Suppressor macrophage treated with lipopolysaccharide for 4 hours (primary cell): ENCODE data around the gene ZBTB20.
"Not testable (repeated sequence)": the region's sequence is repeated elsewhere in the genome, so short reads cannot be mapped to it uniquely, and the experiment has no call there.

ENCODE experiments used
- DNase-seq: peaks from one replicate; pipeline ENCODE4 v3.0.0-alpha.2; 2020

ZBTB20 gene

DNA sequence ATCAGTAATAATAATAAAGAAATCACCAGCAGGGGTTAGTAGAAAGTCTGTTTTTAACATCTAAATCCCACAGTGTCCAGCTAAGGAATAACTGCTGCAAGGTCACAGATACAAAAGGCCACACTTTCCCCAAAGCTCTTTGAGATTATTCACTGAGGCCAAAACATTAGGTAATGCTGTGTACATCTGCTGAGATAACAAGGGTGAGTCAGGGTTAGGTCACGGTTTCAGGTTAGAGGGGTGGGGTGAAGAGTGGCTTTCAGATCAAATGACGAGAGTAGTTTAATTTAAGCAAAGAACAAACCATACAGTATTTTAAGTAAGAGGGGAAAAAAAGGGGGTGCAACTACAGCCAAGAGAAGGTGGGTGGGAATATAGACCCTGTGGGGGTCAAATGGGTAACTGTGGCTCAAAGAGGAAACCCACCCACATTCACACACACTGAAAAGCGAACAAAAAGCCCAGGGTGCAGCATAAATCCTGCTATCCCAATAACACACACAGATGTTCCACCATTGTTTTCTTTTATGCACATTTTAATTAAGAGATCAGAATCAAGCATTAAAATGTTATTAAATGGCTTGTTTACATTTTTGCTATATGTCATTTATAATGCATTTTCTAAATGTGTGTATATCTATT, 440.4 kb downstream of the ZBTB20 start:
- peak; percentile 28 for DNase-seq

DNA sequence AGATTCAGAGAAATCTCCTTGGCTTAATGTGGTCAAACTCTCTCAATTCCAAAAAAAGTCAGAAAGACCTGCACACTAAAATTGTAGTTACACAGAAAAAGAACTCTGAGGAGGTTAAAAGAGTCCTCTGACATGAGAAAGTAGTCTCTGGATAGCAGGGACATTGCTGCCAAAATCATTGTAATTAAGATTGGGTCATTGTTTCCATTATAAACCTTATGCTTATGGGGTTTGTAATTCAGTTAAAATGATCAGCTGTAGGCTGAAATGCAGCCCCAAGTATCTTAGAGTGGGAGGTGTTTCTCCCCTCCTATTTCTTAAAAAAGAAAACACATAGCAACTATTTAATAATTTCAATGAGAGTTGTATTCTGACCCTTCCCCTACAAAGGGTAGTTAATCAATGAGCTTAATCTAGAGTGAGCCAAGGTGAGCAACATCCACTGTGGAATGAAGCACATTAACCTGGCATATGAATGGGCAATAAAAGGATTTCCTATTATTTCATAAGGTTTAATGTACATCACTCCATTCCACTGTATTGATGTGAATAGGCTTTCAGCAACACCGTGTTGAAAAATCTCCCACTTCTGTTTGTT, 446.4 kb downstream of the ZBTB20 start:
- DNase-seq: no peak

DNA sequence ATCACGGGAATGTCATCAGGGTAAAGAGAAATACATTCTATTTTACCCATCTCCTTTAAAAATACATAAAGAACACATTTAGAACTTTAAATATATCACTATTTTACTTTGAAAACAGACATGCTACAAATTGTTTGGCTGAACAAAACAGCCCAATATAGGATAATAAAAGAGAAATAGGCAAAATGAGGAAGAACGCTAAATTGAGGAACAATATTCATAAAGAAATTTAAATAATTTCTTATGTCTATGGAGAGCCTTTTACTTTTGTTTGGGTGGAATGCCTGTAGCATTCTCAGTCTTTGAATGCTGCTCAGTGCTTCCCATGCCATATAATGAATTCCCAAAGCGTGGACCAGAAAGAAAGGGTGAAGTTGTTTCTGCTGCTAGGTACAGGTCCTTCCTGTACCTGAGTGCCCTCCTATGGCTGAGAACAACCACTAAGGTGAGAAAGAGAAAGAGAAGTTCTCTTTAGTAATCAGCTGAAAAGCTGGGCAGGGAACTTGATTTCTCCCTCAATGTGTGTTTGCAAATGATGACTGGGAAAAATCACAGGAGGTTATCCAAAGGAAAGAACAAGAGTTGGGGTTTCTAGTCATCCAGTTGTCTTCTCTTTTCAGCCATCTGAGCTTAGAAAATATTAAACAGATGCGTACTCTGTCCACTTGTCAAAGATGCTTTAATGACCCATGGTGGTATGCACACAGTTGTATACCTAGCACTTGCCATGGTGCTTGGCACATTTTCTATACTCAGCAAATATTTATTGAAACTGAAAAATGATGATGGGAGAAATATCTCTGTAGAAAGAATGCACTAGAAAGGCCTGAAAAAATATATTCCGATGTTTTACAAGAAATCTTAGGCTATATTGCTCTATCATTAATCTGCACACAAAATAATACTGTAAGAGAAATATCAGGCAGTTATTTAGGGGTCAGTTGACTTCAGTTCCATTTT, 448.7 kb downstream of the ZBTB20 start:
- DNase-seq: peak; percentile 37

- DNase-seq: peak; percentile 60
Observed at GRCh38 chr3:114697401-114697800, 449.7 kb downstream of the ZBTB20 start.

DNA sequence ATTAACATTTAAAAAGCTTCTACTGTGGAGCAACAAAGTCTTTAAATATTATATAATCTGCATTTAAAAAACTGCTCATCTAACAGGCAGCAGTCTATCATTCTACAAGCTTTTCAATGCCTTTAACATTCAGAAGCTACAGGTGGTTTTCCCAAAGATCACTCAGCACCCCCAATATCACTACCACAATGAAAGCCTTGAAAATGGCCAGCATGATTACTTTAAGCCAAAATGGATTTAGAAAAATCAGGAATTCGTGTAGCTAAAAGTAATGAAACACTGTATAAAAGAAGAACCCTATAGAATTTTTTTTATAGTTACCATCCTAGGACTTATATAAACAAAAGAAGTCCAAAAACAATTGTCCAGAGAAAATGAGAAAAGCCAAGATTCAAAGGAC, 452.8 kb downstream of the ZBTB20 start:
- DNase-seq: no peak

DNA sequence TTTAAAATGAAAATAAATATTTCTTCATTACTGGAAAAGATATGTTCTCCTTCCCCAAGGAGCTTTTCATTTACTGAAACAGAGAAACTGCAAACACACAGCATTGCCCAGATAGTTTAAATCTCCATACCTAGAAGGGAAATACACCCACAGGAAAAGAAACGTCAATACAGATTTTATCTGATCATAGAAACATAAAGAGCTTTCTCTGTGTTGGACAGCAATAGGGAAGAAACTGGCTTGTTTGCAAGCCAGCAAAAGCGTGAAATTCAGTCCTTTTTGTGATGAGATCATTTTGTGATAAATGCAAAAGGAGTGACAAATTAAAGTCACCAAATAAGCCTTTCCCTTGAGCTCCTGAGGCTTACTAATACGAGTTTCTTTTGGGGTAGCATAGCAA, 455.2 kb downstream of the ZBTB20 start:
- DNase-seq: no peak

DNA sequence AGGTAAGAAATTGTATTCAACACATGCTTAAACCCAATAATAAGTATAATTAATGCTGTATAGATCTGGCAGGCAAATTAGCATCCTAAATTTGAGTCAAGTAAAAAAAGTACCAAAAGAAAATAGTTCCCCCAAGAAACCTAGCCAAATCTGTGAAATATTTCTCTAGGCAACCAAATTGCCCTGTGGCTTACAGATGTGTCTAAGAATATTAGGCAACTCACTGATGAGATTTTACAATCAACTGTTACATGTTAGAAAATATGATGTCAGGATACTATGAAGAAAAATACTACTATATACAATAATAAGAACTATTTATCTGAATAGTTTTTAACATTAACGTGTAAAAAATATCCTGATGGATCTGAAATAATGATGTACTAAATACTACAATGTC, 456.2 kb downstream of the ZBTB20 start:
- DNase-seq: no peak

GRCh38 chr3:114687151-114687550, 459.9 kb downstream of the ZBTB20 start:
- no peak for DNase-seq

- peak; percentile 35 for DNase-seq
Observed at GRCh38 chr3:114686621-114687020, 460.5 kb downstream of the ZBTB20 start.

DNA sequence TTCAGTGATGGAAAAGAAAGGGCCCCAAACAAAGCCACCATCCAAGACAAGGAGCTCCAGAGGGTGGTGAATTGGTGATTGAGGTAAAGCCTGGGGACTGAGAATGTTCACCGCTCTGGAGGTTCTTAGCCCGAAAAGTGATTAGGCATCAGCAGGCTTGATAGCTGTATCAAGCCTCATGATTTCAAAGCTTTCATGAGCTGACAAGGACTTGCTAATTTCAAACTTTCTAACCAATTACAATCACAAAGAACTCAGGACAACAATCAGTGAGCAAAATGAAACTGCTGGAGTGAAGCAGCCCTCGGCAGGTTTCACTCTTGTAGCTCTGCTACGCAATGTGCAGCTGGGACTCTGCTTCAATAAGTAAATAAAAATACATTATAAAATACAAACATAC, 461.9 kb downstream of the ZBTB20 start:
- DNase-seq: no peak

DNA sequence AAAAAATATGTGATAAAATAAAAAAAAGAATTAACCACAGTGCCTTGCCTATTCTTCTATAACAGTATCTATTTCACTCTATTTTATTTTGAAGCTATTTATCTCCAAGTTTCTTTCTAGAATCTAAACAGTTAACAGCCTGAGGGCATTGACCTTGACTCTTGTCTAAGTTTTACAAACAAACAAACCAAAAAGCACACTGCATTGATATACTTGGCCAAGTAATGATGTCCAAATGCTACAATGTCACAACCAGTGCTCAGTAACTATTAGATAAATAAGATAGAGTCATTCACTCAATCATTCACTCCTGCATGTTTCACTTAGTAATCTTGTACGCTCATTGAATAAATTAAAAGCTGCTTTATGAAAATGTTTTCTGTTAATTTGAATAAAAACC, 466.8 kb downstream of the ZBTB20 start:
- DNase-seq: no peak

DNA sequence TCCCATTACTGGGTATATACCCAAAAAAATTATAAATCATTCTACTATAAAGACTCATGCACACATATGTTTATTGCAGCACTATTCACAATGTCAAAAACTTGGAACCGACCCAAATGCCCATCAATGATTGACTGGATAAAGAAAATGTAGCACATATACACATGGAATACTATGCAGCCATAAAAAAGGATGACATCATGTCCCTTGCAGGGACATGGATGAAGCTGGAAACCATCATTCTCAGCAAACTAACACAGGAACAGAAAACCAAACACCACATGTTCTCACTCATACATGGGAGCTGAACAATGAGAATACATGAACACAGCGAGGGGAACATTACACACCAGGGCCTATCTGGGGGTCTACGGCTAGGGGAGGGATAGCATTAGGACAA, 467.3 kb downstream of the ZBTB20 start:
- not testable (repeated sequence) for DNase-seq

DNA sequence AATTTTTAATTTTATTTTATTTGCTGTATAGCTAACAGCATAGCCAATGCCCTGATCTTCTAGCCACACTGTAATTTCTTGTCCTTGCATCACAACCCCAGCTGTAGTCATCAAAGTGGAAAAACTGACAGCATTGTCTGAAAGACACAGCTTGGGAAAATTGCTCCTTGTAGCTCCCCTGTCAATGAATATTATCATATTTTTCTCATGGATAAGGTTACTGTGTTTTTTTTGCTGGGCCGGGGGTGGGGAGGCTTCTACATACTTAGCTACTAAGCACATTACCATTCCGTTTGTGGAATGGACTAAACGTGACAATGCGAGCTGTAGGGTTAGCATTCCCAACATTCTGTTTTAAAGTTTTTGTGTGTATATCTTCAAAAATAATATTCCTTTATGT, 472.0 kb downstream of the ZBTB20 start:
- no peak for DNase-seq

DNA sequence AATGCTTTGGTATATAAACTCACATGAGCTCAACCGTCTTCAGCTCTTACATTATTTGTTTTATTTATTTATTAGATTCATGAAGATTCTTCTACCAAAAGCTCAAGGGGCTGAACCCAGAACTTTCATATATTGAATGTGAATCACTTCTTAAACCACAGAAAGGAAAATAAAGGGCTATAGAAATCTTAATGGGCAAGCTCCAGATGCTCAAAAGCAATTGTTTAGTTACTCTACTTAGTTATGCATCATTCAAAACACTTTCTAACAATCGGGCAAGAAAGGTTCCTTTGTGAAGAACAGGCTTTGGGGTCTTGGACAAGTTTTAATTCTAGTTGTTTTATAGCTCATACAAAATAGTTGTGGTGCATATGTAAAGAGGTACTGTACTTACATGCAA, 473.1 kb downstream of the ZBTB20 start:
- no peak for DNase-seq

- DNase-seq: no peak
Observed at GRCh38 chr3:114673481-114673880, 473.6 kb downstream of the ZBTB20 start.

DNA sequence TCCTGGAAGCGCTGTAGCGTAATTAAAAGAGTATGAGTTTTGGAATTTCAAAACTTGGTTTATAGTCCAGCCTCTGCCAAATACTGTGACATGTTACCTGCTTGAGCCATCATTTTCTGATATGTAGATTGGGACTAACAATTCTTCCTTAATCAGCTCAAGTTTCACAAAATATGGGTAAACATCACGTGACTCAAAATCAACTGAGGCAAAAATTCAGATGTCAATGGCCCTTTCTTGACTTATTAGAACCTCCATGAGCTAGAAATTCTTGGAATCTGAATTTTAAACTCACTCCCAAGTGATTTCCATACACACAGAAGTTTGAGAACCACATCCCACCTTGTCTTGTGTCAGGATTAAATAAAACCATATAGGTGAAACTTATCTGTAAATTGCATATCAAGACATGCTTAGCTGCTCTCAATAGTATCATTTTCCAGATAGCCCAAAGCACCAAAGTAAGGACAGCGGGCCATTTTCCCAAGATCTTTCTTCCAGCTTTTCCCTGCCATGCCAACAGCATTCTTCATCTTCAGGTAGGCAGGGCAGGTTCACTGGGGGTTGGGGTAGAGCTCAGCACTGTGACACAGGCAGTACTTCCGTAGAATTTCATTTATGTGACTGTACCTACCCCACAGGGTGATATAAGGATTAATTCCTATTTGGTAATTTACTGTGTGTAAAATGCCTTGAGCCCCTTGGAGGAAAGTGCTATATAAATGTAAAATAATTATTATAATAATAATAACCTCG, 474.2 kb downstream of the ZBTB20 start:
- no peak for DNase-seq

DNA sequence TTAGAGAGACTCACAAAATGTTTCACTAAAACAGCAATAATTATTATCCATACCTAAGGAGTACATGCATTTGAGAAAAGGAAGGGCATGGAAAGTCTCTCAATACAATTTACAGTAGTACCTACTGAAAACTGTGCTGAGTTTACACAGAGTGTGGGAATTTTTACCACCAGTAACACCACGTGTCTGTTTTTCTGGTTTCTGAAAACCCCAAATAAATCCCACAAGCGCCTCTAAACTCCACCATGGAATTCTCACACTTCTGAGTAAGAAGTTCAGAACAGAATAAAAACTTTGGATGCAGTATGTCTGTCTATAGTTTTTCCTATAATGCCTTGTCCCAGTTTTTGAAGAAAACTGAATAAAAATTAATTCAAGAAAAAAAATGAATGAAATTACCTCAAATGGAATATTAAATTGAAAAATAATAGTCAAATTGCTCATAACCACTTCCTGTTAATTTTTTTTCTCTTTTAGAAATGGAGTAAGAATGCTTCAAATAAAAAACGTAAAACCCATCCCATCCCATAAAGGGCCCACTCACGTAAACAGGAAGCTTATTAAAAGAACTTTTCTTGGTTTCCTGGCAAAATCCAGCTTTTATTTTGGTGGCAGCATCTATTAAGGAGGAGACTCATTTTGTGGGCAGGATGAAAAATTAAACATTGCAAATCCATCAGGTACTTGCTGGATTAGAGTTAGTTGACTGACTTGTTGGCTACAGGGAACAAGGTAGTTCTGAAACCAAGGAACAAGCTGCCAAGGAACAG, 475.2 kb downstream of the ZBTB20 start:
- no peak for DNase-seq

DNA sequence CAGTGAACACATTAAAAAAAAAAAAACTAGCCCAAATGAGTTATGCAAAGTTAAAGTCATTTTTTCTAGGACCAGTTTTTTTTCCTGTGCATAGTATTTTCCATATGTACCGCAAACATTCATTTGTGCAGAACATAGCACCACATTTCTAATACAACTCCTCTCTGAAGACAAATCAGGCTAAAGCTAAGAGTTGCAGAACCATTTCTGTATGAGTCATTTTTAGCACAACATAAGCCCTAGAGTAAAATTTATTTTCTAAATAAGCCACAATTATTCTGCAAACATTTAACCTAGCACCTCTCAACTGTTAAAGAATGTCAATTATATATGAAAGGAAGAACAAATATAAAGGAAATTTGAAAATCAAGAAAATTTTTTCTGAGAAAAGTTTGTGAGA, 477.5 kb downstream of the ZBTB20 start:
- DNase-seq: no peak

GRCh38 chr3:114668099-114668498, 479.0 kb downstream of the ZBTB20 start:
- no peak for DNase-seq

DNA sequence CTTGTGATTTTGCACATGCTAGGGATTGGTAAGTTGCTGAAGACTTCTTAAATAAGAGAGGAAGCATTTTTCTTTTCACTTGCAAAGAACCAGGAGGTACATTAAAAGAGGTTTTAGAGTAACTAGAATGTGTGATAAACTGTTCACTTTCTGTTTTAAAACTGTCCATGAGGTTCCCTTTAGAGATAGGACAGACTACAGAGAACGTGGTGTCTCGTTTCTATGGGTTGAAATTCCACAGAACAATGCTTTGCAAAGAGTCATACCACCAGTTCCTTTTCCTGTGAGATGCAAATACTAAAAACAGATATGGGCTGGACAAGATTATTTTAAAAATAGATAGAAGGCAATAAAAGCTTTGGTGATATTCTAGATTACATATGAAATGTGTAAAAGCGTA, 480.5 kb downstream of the ZBTB20 start:
- no peak for DNase-seq

DNA sequence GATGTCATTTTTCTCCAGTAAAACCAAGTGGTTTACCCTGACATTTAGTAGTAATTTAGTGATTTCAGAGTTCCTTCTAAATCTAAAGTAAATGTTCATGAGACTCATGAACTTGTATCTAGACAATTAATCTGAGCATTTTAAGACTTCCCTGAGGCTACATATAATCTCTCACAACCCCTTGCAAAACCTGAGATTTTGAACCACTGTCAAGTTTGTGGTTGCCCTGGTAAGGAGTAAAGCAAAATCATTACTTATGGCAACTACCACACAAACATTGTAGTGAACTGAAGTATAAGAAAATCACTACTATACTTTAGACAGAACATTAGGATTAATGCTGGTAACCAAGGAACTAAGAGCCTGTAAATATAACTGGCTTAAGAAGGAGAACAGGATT, 483.1 kb downstream of the ZBTB20 start:
- no peak for DNase-seq

GRCh38 chr3:114660808-114661207, 486.3 kb downstream of the ZBTB20 start:
- DNase-seq: no peak
